IgD-negative memory B cell (primary cell): Measurements from ENCODE around the gene PACSIN3. TPM values are rescaled to one million over a fixed set of nuclear protein-coding genes. Genes with fewer than 3 reads are reported as not detected.
"Not testable (repeated sequence)": the region's sequence is repeated elsewhere in the genome, so short reads cannot be mapped to it uniquely, and the experiment has no call there.

Experiments
- H3K27ac Mint-ChIP-seq, 3 donors: one replicate each; pipeline ENCODE4 v1.8.0; 2020 to 2022; ENCODE audit warnings: mild to moderate bottlenecking in 3 of 3, mixed read lengths in 3 of 3, moderate library complexity in 1 of 3
- H3K27me3 Mint-ChIP-seq: one replicate; pipeline ENCODE4 v1.8.0; 2021; ENCODE audit warnings: mixed read lengths
- H3K36me3 Mint-ChIP-seq: one replicate; pipeline ENCODE4 v1.8.0; 2020; ENCODE audit warnings: mild to moderate bottlenecking, mixed read lengths
- H3K4me1 Mint-ChIP-seq, 3 donors: one replicate each; pipeline ENCODE4 v1.8.0; 2020 to 2022; ENCODE audit warnings: mixed read lengths in 3 of 3, mild to moderate bottlenecking in 1 of 3
- H3K4me3 Mint-ChIP-seq, 4 donors: one replicate each; pipeline ENCODE4 v1.8.0; 2020 to 2022; ENCODE audit warnings: mild to moderate bottlenecking in 4 of 4, mixed read lengths in 4 of 4, moderate library complexity in 3 of 4
- H3K9me3 Mint-ChIP-seq, 3 donors: one replicate each; pipeline ENCODE4 v1.8.0; 2020 to 2021; ENCODE audit warnings: mixed read lengths in 3 of 3, mild to moderate bottlenecking in 1 of 3
- polyA plus RNA-seq: library from polyadenylated mRNA; unstranded; fragments of 300-500 nt; fragmentation: Illumina TruSeq; gene quantifications from one replicate; pipeline ENCODE4 v1.2.3, GENCODE V29; 2021

Gene PACSIN3
- polyA plus RNA-seq, 1 donor from 2014 or later, result not detected

DNA sequence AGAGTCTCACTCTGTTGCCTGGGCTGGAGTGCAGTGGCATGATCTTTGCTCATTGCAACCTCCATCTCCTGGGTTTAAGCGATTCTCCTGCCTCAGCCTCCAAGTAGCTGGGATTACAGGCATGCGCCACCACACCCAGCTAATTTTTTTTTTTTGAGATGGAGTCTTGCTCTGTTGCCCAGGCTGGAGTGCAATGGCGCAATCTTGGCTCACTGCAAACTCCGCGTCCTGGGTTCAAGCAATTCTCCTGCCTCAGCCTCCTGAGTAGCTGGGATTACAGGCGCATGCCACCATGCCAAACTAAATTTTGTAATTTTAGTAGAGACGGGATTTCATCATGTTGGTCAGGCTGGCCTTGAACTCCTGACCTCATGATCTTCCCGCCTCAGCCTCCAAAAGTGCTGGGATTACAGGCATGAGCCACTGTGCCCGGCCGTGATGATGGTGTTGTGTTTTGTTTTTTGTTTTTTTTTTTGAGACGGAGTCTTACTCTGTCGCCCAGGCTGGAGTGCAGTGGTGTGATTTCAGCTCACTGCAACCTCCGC is 21.8 kb upstream of the PACSIN3 start:
- not testable (repeated sequence) for H3K4me3 Mint-ChIP-seq, H3K4me1 Mint-ChIP-seq, H3K9me3 Mint-ChIP-seq, H3K36me3 Mint-ChIP-seq, H3K27me3 Mint-ChIP-seq, H3K27ac Mint-ChIP-seq

GRCh38 chr11:47207459-47207858 is 21.2 kb upstream of the PACSIN3 start:
- no peak overlapping the region for H3K4me3 Mint-ChIP-seq
- H3K9me3 Mint-ChIP-seq, result no peaks in the 10 kb centered on the region
- H3K36me3 Mint-ChIP-seq, result no peaks in the 10 kb centered on the region
- no peaks in the 10 kb centered on the region for H3K27me3 Mint-ChIP-seq
- H3K4me1 Mint-ChIP-seq, result no peaks in the 10 kb centered on the region
- H3K27ac Mint-ChIP-seq, result no peak overlapping the region

DNA sequence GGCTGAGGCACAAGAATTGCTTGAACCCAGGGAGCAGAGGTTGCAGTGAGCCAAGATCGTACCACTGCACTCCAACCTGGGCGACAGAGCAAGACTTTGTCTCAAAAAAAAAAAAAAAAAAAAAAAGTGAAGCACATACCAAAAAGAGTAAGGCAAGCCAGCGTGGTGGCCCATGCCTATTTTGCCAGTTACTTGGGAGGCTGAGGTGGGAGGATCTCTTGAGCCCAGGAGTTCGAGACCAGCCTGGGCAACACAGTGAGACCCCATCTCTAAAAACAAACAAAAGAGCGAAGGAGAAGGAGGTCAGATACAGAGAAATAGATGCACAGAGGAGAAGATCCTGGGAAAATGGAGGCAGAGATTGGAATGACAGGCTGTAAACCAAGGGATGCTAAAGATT is 20.3 kb upstream of the PACSIN3 start:
- H3K27ac Mint-ChIP-seq, result peak overlapping the region in 1 of 3 donors; percentile 52
- not testable (repeated sequence) for H3K9me3 Mint-ChIP-seq, H3K36me3 Mint-ChIP-seq, H3K4me3 Mint-ChIP-seq, H3K4me1 Mint-ChIP-seq, H3K27me3 Mint-ChIP-seq

DNA sequence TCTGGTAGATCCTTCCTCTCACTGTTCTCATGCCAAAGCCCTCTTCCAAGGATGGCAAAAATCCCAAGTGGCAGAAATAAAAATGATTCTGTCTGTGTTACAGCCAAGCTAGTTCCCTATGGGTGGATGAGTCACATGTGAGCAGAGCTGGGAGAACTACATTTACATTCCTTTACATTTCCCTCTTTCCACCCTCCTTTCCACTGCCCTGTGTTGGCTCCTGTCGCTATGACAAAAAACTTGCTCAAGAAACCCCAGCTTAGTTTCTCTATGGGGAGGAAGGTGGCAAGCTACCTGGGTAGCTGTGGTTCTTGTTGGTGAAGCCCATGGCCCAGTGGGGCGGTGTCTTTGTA is 18.4 kb upstream of the PACSIN3 start:
- H3K36me3 Mint-ChIP-seq, result no peaks in the 10 kb centered on the region
- H3K4me1 Mint-ChIP-seq, result no peaks in the 10 kb centered on the region
- H3K9me3 Mint-ChIP-seq, result no peaks in the 10 kb centered on the region
- H3K27ac Mint-ChIP-seq, result no peak overlapping the region
- H3K27me3 Mint-ChIP-seq, result no peaks in the 10 kb centered on the region
- H3K4me3 Mint-ChIP-seq, result no peak overlapping the region

DNA sequence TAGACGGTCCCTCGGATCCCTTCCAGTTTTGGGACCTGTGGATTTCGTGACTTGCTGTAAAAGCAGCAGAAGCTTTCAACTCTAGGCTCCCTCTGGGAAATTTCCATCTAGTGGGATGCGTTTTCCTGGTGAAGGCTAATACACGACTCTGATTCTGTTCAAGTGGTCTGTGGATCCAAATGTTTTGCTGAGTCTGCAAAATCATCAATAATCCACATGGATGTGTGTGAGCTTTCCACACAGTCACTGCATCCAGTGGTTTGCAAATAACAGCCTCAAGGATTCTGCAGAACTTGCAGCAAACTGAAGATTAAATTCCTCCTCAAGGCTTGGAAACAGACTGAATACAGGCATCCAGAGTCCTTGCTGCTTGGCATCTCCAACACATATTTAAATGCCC is 16.3 kb upstream of the PACSIN3 start:
- Mint-ChIP-seq H3K4me1 (no peaks in the 10 kb centered on the region), H3K36me3 (no peaks in the 10 kb centered on the region), H3K27ac (no peak overlapping the region), H3K4me3 (no peak overlapping the region), H3K27me3 (no peaks in the 10 kb centered on the region), H3K9me3 (no peaks in the 10 kb centered on the region)

- Mint-ChIP-seq H3K4me1 (no peaks in the 10 kb centered on the region), H3K4me3 (no peak overlapping the region), H3K9me3 (no peaks in the 10 kb centered on the region), H3K27me3 (no peaks in the 10 kb centered on the region), H3K27ac (no peak overlapping the region), H3K36me3 (no peaks in the 10 kb centered on the region)
Observed at GRCh38 chr11:47201015-47201414, 14.8 kb upstream of the PACSIN3 start.

DNA sequence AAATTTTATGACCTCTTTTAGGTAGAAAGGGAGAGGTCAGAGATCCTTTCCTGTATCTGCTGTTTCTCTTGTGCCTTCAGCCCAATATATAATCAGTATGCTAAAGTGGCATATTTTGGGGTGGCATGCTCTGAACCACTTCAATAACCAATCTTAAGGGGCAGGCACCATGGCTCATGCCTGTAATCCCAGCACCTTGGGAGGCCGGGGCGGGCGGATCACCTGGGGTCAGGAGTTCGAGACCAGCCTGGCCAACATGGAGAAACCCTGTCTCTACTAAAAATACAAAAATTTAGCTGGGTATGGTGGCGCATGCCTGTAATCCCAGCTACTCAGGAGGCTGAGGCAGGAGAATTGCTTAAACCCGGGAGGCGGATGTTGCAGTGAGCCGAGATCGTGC is 11.9 kb upstream of the PACSIN3 start:
- H3K4me1 Mint-ChIP-seq, H3K9me3 Mint-ChIP-seq, H3K4me3 Mint-ChIP-seq, H3K27me3 Mint-ChIP-seq, H3K36me3 Mint-ChIP-seq: not testable (repeated sequence)
- peak overlapping the region in 1 of 3 donors; percentile 11 for H3K27ac Mint-ChIP-seq

- peaks cover 8% of the 10 kb centered on the region for H3K27me3 Mint-ChIP-seq
- H3K9me3 Mint-ChIP-seq, result no peaks in the 10 kb centered on the region
- no peak overlapping the region for H3K4me3 Mint-ChIP-seq
- H3K36me3 Mint-ChIP-seq, result peaks cover 1% of the 10 kb centered on the region
- no peaks in the 10 kb centered on the region for H3K4me1 Mint-ChIP-seq
- H3K27ac Mint-ChIP-seq, result no peak overlapping the region
Observed at GRCh38 chr11:47192111-47192510, 5.9 kb upstream of the PACSIN3 start.

DNA sequence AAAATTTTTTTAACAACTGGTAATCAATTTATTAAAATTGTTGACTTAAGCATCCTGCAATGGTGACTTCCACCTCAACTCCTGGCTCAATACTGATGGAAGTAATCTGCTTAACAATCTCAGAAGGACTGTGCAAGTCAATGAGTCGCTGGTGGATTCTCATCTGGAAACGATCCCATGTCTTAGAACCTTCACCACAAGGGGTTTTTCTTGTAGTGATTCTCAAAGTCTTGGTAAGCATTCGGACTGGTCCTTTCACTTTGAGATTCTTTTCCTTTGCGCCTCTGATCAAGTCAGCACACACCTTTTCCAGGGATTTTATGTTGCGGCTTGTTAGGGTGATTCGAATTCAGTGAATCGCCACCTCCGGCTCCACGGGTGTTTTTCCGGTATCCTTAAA is 4.9 kb upstream of the PACSIN3 start:
- H3K27me3 Mint-ChIP-seq, result peaks cover 12% of the 10 kb centered on the region
- H3K27ac Mint-ChIP-seq, H3K4me1 Mint-ChIP-seq, H3K9me3 Mint-ChIP-seq, H3K36me3 Mint-ChIP-seq, H3K4me3 Mint-ChIP-seq: not testable (repeated sequence)

GRCh38 chr11:47189100-47189834 is 3.0 kb upstream of the PACSIN3 start:
- Mint-ChIP-seq H3K27ac (no peak overlapping the region), H3K36me3 (no peaks in the 10 kb centered on the region), H3K9me3 (no peaks in the 10 kb centered on the region)

DNA sequence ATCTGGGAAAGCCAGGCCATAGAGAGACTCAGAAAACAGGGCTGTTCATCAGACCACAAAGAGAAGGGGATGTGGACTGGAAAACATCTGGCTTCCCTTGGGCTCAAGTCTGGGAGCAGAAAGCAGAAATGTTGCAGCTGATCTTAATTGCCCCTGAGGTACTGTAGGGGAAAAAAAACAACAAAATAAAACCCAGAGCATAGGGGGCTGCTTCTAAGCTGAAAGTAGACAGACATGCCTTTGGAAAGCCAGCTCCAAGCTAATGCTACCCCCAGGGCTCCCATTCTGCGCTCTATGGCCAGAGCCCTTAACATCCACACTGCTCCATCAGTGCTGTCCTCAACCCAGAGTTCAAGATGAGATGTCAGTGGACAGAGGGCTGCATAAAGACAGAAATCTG is 2.0 kb upstream of the PACSIN3 start:
- Mint-ChIP-seq H3K27me3 (peaks cover 24% of the 10 kb centered on the region), H3K27ac (no peak overlapping the region), H3K4me1 (peaks cover 2 to 4% (median 4%) of the 10 kb centered on the region in 3 donors), H3K4me3 (peak overlapping the region in 2 of 4 donors; percentile 66 to 85), H3K36me3 (no peaks in the 10 kb centered on the region), H3K9me3 (no peaks in the 10 kb centered on the region)

More at GRCh38 chr11:47189100-47189834, 3.0 kb upstream of the PACSIN3 start:
- peaks cover 2 to 4% (median 4%) of the 10 kb centered on the region in 3 donors for H3K4me1 Mint-ChIP-seq
- H3K4me3 Mint-ChIP-seq, result no peak overlapping the region
- H3K27me3 Mint-ChIP-seq, result peaks cover 18% of the 10 kb centered on the region

DNA sequence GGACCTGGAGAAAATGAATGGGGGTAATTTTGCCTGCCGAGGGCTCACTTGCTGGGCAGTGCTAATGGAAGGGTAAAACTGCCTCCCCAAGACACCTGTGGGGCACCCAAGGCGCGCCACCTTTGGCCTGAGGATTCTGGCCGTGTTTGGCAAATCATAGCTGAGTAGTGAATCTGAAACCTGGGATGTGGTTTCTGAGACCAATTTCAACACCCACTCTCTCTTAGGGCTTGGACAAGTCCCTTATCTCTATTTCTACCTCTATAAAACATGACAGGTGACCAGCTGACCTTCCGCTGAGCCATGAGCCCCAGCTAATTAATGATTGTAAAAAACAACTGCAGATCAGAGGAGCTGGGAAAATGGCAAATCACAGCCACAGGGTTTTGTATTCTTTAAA is 1.5 kb upstream of the PACSIN3 start:
- no peak overlapping the region for H3K27ac Mint-ChIP-seq
- peak overlapping the region in 3 of 4 donors; percentile 66 to 85 (median 79) for H3K4me3 Mint-ChIP-seq
- no peaks in the 10 kb centered on the region for H3K36me3 Mint-ChIP-seq
- peaks cover 2 to 4% (median 4%) of the 10 kb centered on the region in 3 donors for H3K4me1 Mint-ChIP-seq
- peaks cover 24% of the 10 kb centered on the region for H3K27me3 Mint-ChIP-seq
- H3K9me3 Mint-ChIP-seq, result no peaks in the 10 kb centered on the region

GRCh38 chr11:47186700-47187695 is 764 bp upstream of the PACSIN3 start:
- Mint-ChIP-seq H3K27ac (no peak overlapping the region), H3K4me3 (peak overlapping the region; percentile 79 to 92 (median 88)), H3K4me1 (peaks cover 2 to 4% (median 4%) of the 10 kb centered on the region in 3 donors)

GRCh38 chr11:47185305-47186075 is 744 bp downstream of the PACSIN3 start:
- Mint-ChIP-seq H3K27ac (no peak overlapping the region), H3K27me3 (peaks cover 24% of the 10 kb centered on the region), H3K9me3 (no peaks in the 10 kb centered on the region), H3K4me1 (peaks cover 2 to 4% (median 4%) of the 10 kb centered on the region in 3 donors), H3K36me3 (no peaks in the 10 kb centered on the region), H3K4me3 (peak overlapping the region in 3 of 4 donors; percentile 58 to 72 (median 60))

More at GRCh38 chr11:47186700-47187695, 764 bp upstream of the PACSIN3 start:
- H3K27me3 Mint-ChIP-seq, result peaks cover 24% of the 10 kb centered on the region
- no peaks in the 10 kb centered on the region for H3K9me3 Mint-ChIP-seq
- no peaks in the 10 kb centered on the region for H3K36me3 Mint-ChIP-seq
